Measurements from ENCODE around the gene LHPP.

LHPP gene

GRCh38 chr10:124464028-124464965 is 2.7 kb downstream of the LHPP start:
- Histone ChIP-seq H3K4me1 (ENCODE audit: control insufficient read depth in 1 of 2, insufficient read depth in 1 of 2, low read depth in 1 of 2, low read length in 1 of 2) (peaks cover 15 to 20% of the 10 kb centered on the region in 2 experiments), H3K9me3 (no peaks in the 10 kb centered on the region), H3K27ac (no peak overlapping the region), H3K4me3 (ENCODE audit: low read depth in 1 of 2, low read length in 1 of 2) (no peak overlapping the region), H3K36me3 (no peaks in the 10 kb centered on the region), H3K27me3 (no peaks in the 10 kb centered on the region)
- TF ChIP-seq CTCF (IDR thresholded peaks at IDR 0.05) = no peak

- H3K4me3 ChIP-seq (ENCODE audit: low read depth in 1 of 2, low read length in 1 of 2) = no peak overlapping the region
- peaks cover 15 to 20% of the 10 kb centered on the region in 2 experiments for H3K4me1 ChIP-seq (ENCODE audit: control insufficient read depth in 1 of 2, insufficient read depth in 1 of 2, low read depth in 1 of 2, low read length in 1 of 2)
- no peaks in the 10 kb centered on the region for H3K27me3 ChIP-seq
- H3K9me3 ChIP-seq = no peaks in the 10 kb centered on the region
- no peak for TF ChIP-seq CTCF (IDR thresholded peaks at IDR 0.05)
- H3K27ac ChIP-seq = no peak overlapping the region
- no peaks in the 10 kb centered on the region for H3K36me3 ChIP-seq
These were observed 3.6 kb downstream of the LHPP start for GRCh38 chr10:124465003-124465776.

GRCh38 chr10:124465777-124466488 is 4.3 kb downstream of the LHPP start:
- Histone ChIP-seq H3K27me3 (no peaks in the 10 kb centered on the region), H3K4me3 (ENCODE audit: low read depth in 1 of 2, low read length in 1 of 2) (no peak overlapping the region), H3K36me3 (no peaks in the 10 kb centered on the region), H3K4me1 (ENCODE audit: control insufficient read depth in 1 of 2, insufficient read depth in 1 of 2, low read depth in 1 of 2, low read length in 1 of 2) (peaks cover 15 to 20% of the 10 kb centered on the region in 2 experiments), H3K9me3 (no peaks in the 10 kb centered on the region), H3K27ac (no peak overlapping the region)
- TF ChIP-seq CTCF (IDR thresholded peaks at IDR 0.05) = no peak

- H3K36me3 ChIP-seq = no peaks in the 10 kb centered on the region
- H3K9me3 ChIP-seq = no peaks in the 10 kb centered on the region
- H3K27me3 ChIP-seq = no peaks in the 10 kb centered on the region
- no peak overlapping the region for H3K4me3 ChIP-seq (ENCODE audit: low read depth in 1 of 2, low read length in 1 of 2)
- H3K4me1 ChIP-seq (ENCODE audit: control insufficient read depth in 1 of 2, insufficient read depth in 1 of 2, low read depth in 1 of 2, low read length in 1 of 2) = peaks cover 10 to 12% of the 10 kb centered on the region in 2 experiments
- TF ChIP-seq CTCF (IDR thresholded peaks at IDR 0.05) = no peak
- H3K27ac ChIP-seq = no peak overlapping the region
These were observed 5.5 kb downstream of the LHPP start for GRCh38 chr10:124467165-124467564.

- Histone ChIP-seq H3K27me3 (no peaks in the 10 kb centered on the region), H3K4me1 (ENCODE audit: control insufficient read depth in 1 of 2, insufficient read depth in 1 of 2, low read depth in 1 of 2, low read length in 1 of 2) (peaks cover 5 to 8% of the 10 kb centered on the region in 2 experiments), H3K4me3 (ENCODE audit: low read depth in 1 of 2, low read length in 1 of 2) (no peak overlapping the region), H3K36me3 (no peaks in the 10 kb centered on the region), H3K9me3 (no peaks in the 10 kb centered on the region), H3K27ac (no peak overlapping the region)
- TF ChIP-seq CTCF (IDR thresholded peaks at IDR 0.05) = no peak
These were observed 7.0 kb downstream of the LHPP start for GRCh38 chr10:124468624-124469023.
